NOMO-1 (cell line): ENCODE measurements around the gene PRRT4.

Experiments used
- DNase-seq, 2 experiments: peaks; one replicate each; lab custom pipeline; 2025; ENCODE audit not compliant: unreplicated experiment in 2 of 2; lab: John Stamatoyannopoulos, UW

The PRRT4 gene

GRCh38 chr7:128361411-128362379, at the start of gene PRRT4:
Gene PRRT4, minus strand, starts transcription at chr7:128361690.
- peak; percentile 44 to 49 for DNase-seq

GRCh38 chr7:128410451-128410753, 48.9 kb upstream of the PRRT4 start:
- DNase-seq, result no peak

- DNase-seq, result peak; percentile 52 to 64
Measured at GRCh38 chr7:128409596-128410450, 48.3 kb upstream of the PRRT4 start, which contains the start of gene IMPDH1. Gene IMPDH1, minus strand, starts transcription at chr7:128409982. Its CDS starts 81 bp downstream, at chr7:128409901.

GRCh38 chr7:128408709-128409595, 47.5 kb upstream of the PRRT4 start:
- DNase-seq, result peak in 1 of 2 experiments; percentile 9

- DNase-seq, result no peak
Measured at GRCh38 chr7:128407751-128408708, 46.5 kb upstream of the PRRT4 start.

GRCh38 chr7:128407233-128407589, 45.7 kb upstream of the PRRT4 start:
- no peak for DNase-seq

GRCh38 chr7:128406314-128407232, 45.1 kb upstream of the PRRT4 start:
- no peak for DNase-seq

GRCh38 chr7:128405471-128406313, 44.2 kb upstream of the PRRT4 start:
- DNase-seq, result peak in 1 of 2 experiments; percentile 30

- DNase-seq, result no peak
Measured at GRCh38 chr7:128404886-128405470, 43.5 kb upstream of the PRRT4 start.

GRCh38 chr7:128404143-128404681, 42.7 kb upstream of the PRRT4 start:
- DNase-seq, result no peak

GRCh38 chr7:128403676-128404075, 42.2 kb upstream of the PRRT4 start:
- DNase-seq, result no peak

- no peak for DNase-seq
Measured at GRCh38 chr7:128402356-128402755, 40.9 kb upstream of the PRRT4 start.

GRCh38 chr7:128400566-128400965, 39.1 kb upstream of the PRRT4 start:
- no peak for DNase-seq

- no peak for DNase-seq
Measured at GRCh38 chr7:128399991-128400390, 38.5 kb upstream of the PRRT4 start.

- DNase-seq, result no peak
Measured at GRCh38 chr7:128398841-128399135, 37.3 kb upstream of the PRRT4 start.

GRCh38 chr7:128398016-128398840, 36.7 kb upstream of the PRRT4 start:
- no peak for DNase-seq
